NOMO-1 treated with DMSO at 0.1 percent for 48 hours (cell line): ENCODE measurements around the gene SHC3.

Experiments
- DNase-seq: peaks from one replicate; lab custom pipeline; 2025; ENCODE audit not compliant: unreplicated experiment; lab: John Stamatoyannopoulos, UW

Gene SHC3

GRCh38 chr9:89113851-89114250 is 64.8 kb downstream of the SHC3 start:
- DNase-seq = no peak

- no peak for DNase-seq
Measured at GRCh38 chr9:89112243-89112642, 66.4 kb downstream of the SHC3 start.

- DNase-seq = no peak
Measured at GRCh38 chr9:89109666-89110065, 69.0 kb downstream of the SHC3 start.

- DNase-seq = no peak
Measured at GRCh38 chr9:89107406-89107805, 71.2 kb downstream of the SHC3 start.

GRCh38 chr9:89106224-89106851 is 72.3 kb downstream of the SHC3 start:
- no peak for DNase-seq

- DNase-seq = no peak
Measured at GRCh38 chr9:89104821-89105220, 73.8 kb downstream of the SHC3 start.

- no peak for DNase-seq
Measured at GRCh38 chr9:89097219-89097618, 81.4 kb downstream of the SHC3 start.

GRCh38 chr9:89096807-89097206 is 81.8 kb downstream of the SHC3 start:
- DNase-seq = no peak

GRCh38 chr9:89095761-89096528 is 82.7 kb downstream of the SHC3 start:
- DNase-seq = no peak

GRCh38 chr9:89093201-89093975 is 85.2 kb downstream of the SHC3 start:
- no peak for DNase-seq

- DNase-seq = no peak
Measured at GRCh38 chr9:89089176-89089575, 89.4 kb downstream of the SHC3 start.

- DNase-seq = no peak
Measured at GRCh38 chr9:89083626-89084025, 95.0 kb downstream of the SHC3 start.

GRCh38 chr9:89080193-89080592 is 98.4 kb downstream of the SHC3 start:
- DNase-seq = no peak

GRCh38 chr9:89079391-89079790 is 99.2 kb downstream of the SHC3 start:
- DNase-seq = no peak

GRCh38 chr9:89078860-89079259 is 99.8 kb downstream of the SHC3 start:
- DNase-seq = no peak

- DNase-seq = no peak
Measured at GRCh38 chr9:89078421-89078820, 100.2 kb downstream of the SHC3 start.

GRCh38 chr9:89077519-89077918 is 101.1 kb downstream of the SHC3 start:
- peak; percentile 53 for DNase-seq

- DNase-seq = no peak
Measured at GRCh38 chr9:89073397-89073796, 105.2 kb downstream of the SHC3 start.

- DNase-seq = no peak
Measured at GRCh38 chr9:89071591-89071990, 107.0 kb downstream of the SHC3 start.

- no peak for DNase-seq
Measured at GRCh38 chr9:89066835-89067234, 111.8 kb downstream of the SHC3 start.

- DNase-seq = no peak
Measured at GRCh38 chr9:89065921-89066320, 112.7 kb downstream of the SHC3 start.

- DNase-seq = no peak
Measured at GRCh38 chr9:89060790-89061189, 117.8 kb downstream of the SHC3 start.
